ENCODE results near the gene PLEKHA8. TPM values are rescaled to one million over a fixed set of nuclear protein-coding genes. Genes with fewer than 3 reads are reported as not detected.

The PLEKHA8 gene
- total RNA-seq, 1 donor from 2014 or later: 3.4 TPM

DNA sequence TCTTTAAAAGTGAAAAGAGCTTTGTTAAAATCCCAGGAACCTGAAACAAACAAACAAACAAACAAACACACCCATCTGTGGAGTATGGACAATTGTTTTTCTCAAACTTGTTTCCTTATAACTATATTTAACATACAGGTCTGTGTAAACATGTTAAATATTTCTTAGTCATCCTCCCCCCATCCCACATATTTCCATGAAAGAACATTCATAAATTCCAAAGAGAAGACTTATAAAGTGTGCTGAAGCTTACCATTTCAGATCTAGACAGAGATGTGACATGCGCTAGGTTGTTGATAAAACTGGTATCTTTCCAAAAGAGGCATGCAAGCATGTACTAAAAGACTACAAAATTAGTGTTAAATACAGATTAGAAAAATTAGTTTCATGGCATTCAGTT, 8.3 kb upstream of the PLEKHA8 start:
- intact Hi-C loops (cut with micrococcal nuclease): no loop called here
- ATAC-seq (no peak), DNase-seq (no peak)

DNA sequence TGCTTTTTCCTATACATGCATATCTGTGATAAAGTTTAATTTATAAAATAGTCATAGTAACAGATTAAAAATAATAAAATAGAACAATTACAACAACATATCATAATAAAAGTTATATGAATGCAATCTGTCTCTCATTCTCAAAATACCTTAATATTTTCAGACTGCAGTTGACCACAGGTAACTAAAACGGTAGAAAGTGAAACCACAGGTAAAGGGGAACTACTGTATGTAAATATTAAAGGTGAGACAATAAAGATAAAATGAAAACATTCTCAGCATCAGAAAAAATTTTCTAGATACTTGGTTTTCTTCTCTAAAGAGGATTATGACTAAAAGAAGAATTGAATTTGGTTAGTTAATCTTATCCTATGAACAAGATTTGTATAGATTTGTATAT, 7.7 kb upstream of the PLEKHA8 start:
- intact Hi-C loops (cut with micrococcal nuclease): no loop called here

GRCh38 chr7:30022991-30023390, 5.2 kb upstream of the PLEKHA8 start:
- intact Hi-C loops (cut with micrococcal nuclease): no loop called here
- DNase-seq: no peak
- ATAC-seq: no peak

More for the DNA sequence above, 7.7 kb upstream of the PLEKHA8 start:
- ATAC-seq (no peak), DNase-seq (no peak)

DNA sequence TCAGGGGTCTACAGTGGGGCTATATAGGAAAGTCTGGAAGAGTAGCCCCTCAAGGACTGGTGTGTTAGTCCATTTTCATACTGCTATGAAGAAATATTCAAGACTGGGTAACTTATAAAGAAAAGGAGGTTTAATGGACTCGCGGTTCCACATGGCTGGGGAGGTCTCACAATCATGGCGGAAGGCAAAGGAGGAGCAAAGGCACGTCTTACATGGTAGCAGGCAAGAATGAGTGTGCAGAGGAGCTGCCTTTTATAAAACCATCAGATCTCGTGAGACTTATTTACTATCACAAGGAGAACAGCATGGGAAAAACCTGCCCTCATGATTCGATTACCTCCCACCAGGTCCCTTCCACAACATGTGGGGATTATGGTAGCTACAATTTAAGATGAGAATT, 4.7 kb upstream of the PLEKHA8 start:
- ATAC-seq (no peak), DNase-seq (no peak)
- intact Hi-C loops (cut with micrococcal nuclease): no loop called here

DNA sequence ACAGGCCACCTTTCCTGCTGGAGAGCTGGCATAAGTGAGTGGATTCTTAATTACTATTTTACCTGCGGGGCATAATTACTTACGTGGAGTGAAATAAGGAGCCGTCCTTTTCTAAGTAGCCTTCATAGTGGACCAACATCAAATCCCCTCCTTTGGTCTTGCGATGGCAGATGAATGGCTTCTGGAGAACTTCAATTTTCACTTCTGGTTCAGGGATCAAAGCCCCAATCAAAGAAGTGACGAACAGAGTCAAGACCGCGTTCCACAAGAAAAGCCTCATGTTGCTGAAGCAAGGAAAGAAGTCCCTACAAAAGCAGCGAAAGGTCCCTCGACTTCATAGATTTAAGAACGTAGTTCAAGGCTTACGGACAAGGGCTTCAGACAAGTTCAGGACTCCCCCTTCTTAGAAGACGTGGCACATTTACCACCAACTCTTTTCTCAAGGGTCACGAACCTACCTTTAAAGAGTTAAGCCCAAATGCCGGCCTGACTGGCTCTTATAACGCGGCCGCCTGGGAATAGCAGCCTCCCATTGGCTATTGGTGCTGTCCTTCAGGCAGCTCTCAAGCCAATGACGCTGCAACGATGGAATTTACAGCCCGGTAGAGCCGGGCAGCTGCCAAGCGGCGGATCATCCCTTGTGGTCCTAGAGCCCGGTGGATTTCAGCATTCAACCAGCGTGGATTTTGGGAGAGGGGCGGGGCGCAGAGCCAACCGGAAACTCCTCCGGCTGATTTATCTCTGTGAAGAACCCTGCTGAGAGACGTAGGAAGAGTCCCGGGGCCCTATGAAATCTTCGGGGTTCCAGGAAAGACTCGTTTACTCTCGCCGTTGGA, 1.8 kb upstream of the PLEKHA8 start, which contains the start of gene FKBP14:
Gene FKBP14 (minus strand): TSS at position 474 of the 836 bp plus-strand sequence. CDS start 194 bp downstream, at position 280.
- peak; percentile 97 for DNase-seq
- peak; percentile 92 for ATAC-seq
- intact Hi-C loops (cut with micrococcal nuclease): no loop called here

GRCh38 chr7:30027065-30027456, 1.2 kb upstream of the PLEKHA8 start:
- DNase-seq (no peak), ATAC-seq (peak; percentile 13)
- intact Hi-C loops (cut with micrococcal nuclease): no loop called here

DNA sequence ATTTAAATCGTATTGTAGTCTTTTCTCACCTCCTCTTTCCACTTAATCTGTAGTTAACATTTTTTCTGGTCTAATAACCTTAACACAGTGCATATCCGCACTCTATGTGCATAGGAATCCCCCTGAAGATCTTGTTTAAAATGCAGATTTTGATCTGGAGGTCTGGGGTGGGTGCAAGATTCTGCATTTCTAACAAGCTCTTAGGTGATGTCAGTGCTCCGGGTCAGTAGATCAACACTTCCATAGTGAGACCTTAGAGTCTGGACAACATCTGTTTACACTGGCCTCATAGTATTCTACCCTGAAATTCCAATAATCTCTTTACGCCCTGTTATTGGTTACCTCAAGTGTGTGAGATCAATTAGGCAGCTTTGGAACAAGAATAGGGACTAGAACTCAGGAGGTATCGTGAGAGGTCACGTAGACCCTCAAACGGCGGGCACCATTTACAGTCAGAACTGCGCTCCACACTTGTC, 434 bp upstream of the PLEKHA8 start:
- intact Hi-C loops (cut with micrococcal nuclease): no loop called here
- ATAC-seq: peak; percentile 1
- DNase-seq: no peak

GRCh38 chr7:30028749-30029635, 780 bp downstream of the PLEKHA8 start:
- DNase-seq (no peak), ATAC-seq (peak; percentile 46)
- intact Hi-C loops (cut with micrococcal nuclease): no loop called here

- intact Hi-C loops (cut with micrococcal nuclease): no loop called here
- DNase-seq: no peak
- ATAC-seq: no peak
These were observed 1.5 kb downstream of the PLEKHA8 start for GRCh38 chr7:30029696-30030095.

DNA sequence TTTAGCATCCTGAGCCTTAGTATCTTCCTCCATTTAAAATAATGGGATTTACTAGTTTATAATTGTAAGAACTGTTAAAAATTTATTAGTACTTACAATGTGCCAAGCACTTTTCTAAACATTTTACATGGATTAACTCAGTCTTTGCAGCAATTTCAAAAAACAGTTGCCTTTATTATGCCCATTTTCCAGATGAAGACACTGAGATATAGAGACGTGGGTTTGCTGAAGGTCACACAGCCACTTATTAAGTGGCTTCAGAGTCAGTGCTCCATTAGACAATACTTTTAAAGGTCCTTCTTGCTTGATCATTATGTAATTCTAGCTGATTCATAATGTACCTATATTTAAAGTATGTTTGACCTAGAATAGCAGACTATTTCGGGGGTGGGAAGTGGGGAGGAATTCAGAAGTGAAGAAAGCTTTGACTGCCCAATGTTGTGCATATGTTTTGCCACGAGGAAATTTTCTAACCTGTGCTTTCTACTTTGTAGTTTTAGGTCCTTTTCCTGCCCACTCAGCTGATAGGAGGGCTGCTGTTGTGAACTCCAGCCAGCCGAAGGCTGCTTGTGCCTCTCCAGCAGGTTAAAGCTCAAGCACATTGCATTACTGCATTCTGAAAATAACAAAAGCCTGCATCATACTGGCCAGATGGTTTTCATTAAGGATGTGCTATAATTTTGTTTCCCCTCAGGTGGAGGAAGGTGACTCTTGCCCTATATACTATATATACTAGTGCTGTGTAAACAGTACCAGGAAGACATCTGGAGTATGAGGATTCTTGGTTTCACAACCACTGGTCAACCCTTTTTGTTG, 4.3 kb downstream of the PLEKHA8 start:
- DNase-seq (no peak), ATAC-seq (no peak)
- intact Hi-C loops (cut with micrococcal nuclease): no loop called here

DNA sequence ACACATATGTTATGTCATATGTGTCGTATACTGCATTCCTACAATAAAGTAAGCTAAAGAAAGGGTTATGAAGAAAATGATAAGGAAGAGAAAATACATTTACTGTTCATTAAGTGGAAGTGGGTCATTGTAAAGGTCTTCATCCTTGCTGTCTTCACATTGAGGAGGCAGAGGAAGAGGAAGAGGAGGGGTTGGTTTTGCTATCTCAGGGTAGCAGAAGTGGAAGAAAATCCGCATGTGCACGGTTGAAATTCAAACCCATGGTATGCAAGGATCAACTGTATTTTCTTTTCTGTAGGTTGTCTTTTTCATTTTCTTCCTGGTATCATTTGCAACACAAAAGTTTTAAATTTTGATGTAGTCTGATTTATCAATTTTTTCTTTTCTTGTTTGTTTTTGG, 6.3 kb downstream of the PLEKHA8 start:
- no peak for ATAC-seq
- intact Hi-C loops (cut with micrococcal nuclease): no loop called here
- no peak for DNase-seq

GRCh38 chr7:30036220-30036619, 8.0 kb downstream of the PLEKHA8 start:
- no peak for DNase-seq
- no peak for ATAC-seq
- intact Hi-C loops (cut with micrococcal nuclease): no loop called here

- intact Hi-C loops (cut with micrococcal nuclease): no loop called here
- no peak for DNase-seq
- ATAC-seq: peak; percentile 76
These were observed 10.2 kb downstream of the PLEKHA8 start for GRCh38 chr7:30038196-30038980.

DNA sequence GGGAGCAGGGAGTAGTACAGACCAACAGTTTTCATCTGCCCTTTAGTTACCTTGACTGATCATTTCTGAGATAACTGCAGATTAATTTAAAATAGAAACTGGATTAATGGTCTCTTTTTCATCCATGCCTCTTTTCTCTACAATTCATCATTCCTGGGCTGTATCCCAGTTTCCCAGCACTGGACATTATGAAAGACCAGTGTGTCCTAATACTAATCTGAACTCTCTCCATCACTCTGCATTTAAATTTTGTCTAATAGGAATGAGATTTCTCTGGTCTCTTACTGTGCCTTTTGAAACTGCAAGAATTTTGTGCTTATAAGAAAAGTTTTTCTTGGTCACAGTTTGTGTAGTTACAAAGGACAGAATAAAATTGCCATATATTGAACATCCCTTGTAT, 12.7 kb downstream of the PLEKHA8 start:
- DNase-seq: no peak
- ATAC-seq: peak; percentile 22
- intact Hi-C loops (cut with micrococcal nuclease): no loop called here

- DNase-seq (no peak), ATAC-seq (no peak)
- intact Hi-C loops (cut with micrococcal nuclease): no loop called here
These were observed 13.5 kb downstream of the PLEKHA8 start for GRCh38 chr7:30041526-30042269.

- peak; percentile 33 for ATAC-seq
- intact Hi-C loops (cut with micrococcal nuclease): no loop called here
- no peak for DNase-seq
These were observed 18.0 kb downstream of the PLEKHA8 start for GRCh38 chr7:30046127-30046770.

DNA sequence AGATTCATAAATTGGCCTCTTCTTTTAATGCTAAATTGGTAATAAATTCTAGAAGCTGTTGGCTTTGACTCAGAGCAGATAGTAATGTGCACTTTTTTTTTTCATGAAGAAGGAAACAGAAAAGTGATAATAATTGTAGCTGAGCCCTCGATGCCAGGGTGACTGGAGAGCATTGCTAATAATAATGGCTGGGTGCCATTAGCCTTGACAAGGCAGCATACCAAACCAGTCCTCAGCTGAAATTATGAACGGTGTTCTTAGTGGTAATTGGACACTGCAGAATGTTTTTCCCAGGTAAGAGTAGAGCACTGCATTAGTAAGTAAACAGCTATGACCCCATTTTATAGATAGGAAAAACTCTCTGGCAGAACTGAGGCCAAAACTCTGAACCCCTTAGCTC, 18.9 kb downstream of the PLEKHA8 start:
- no peak for DNase-seq

More for the DNA sequence above, 18.9 kb downstream of the PLEKHA8 start:
- peak; percentile 67 for ATAC-seq
- intact Hi-C loops (cut with micrococcal nuclease): no loop called here
